H1 (cell line): ENCODE results near the gene FHIT. TPM values are rescaled to one million over a fixed set of nuclear protein-coding genes. Genes with fewer than 3 reads are reported as not detected.

Experiments used
- ATF2 ChIP-seq: IDR thresholded peaks from 2 replicates; pipeline ENCODE4 v1.6.1; 2012; ENCODE audit warnings: low read length, inconsistent platforms
- BCL11A ChIP-seq, 2 experiments: IDR thresholded peaks; one replicate each; pipeline ENCODE4 v1.6.1; 2011; ENCODE audit warnings: low read depth in 2 of 2, low read length in 2 of 2, mild to moderate bottlenecking in 2 of 2
- CTCF ChIP-seq, 3 experiments: IDR thresholded peaks; 1 replicate in 2 of 3; 2 replicates in 1 of 3; pipeline versions ENCODE4 v1.5.1 to v1.6.1; 2011; ENCODE audit warnings: low read length in 3 of 3, mild to moderate bottlenecking in 3 of 3, inconsistent platforms in 2 of 3, low read depth in 1 of 3, moderate library complexity in 1 of 3; ENCODE audit not compliant: insufficient read depth in 1 of 3; ENCODE audit errors: control extremely low read depth in 1 of 3
- HDAC2 ChIP-seq, 2 experiments: fragments of 300-600 bp in 1 of 2; sonication (generic) in 1 of 2; IDR thresholded peaks; 2 replicates each; pipeline ENCODE4 v1.6.1; 2011 to 2012; ENCODE audit warnings: low read depth in 2 of 2, low read length in 2 of 2, mild to moderate bottlenecking in 2 of 2, moderate library complexity in 2 of 2, borderline replicate concordance in 1 of 2, inconsistent platforms in 1 of 2
- KDM1A ChIP-seq: fragments of 200-600, 300-600 bp; sonication (generic); IDR thresholded peaks from 2 replicates; pipeline ENCODE4 v1.7.1; 2016; ENCODE audit warnings: mild to moderate bottlenecking, low read length, borderline replicate concordance
- POLR2AphosphoS5 ChIP-seq: IDR thresholded peaks from 2 replicates; pipeline ENCODE4 v1.6.1; 2011; ENCODE audit warnings: low read depth, low read length
- RAD21 ChIP-seq, 2 experiments: IDR thresholded peaks in 1 of 2; conservative IDR thresholded peaks in 1 of 2; 2 replicates each; pipeline ENCODE4 v1.6.1; 2011; ENCODE audit warnings: low read depth in 2 of 2, low read length in 2 of 2, improper control_type of control experiment in 1 of 2, inconsistent platforms in 1 of 2, mild to moderate bottlenecking in 1 of 2, moderate library complexity in 1 of 2
- polyA plus RNA-seq, 7 experiments: library from polyadenylated mRNA; depleted of rRNA in 3 of 7; stranded (reverse) in 5 of 7; unstranded in 2 of 7; fragments of >200 nt in 5 of 7; fragments of 200-250 nt in 2 of 7; gene quantifications; 1 replicate in 5 of 7; 2 replicates in 1 of 7; 4 replicates in 1 of 7; pipeline versions ENCODE4 v1.2.1 to v1.2.3, GENCODE V29; 2011 to 2013; ENCODE audit warnings: missing spikeins in 2 of 7, mixed read lengths in 2 of 7
- total RNA-seq: library from RNA; stranded (reverse); fragmentation: NEBNext Ultra II Directional; extraction: Animal tissue kit (Norgen Biotek cat#: 25700); gene quantifications from 2 replicates; pipeline ENCODE4 v1.2.1, GENCODE V29; 2021

FHIT gene
- total and polyA plus RNA-seq, 2 of the 8 experiments (the other 6 are each of a cell fraction or from before 2014, with no cell fraction given), result 1.2 to 3.2 TPM

GRCh38 chr3:59879031-59879581 is 1372.1 kb downstream of the FHIT start (continued):
- no peak for TF ChIP-seq CTCF (IDR thresholded peaks at IDR 0.05; ENCODE audit: control extremely low read depth in 1 of 3, insufficient read depth in 1 of 3, low read depth in 1 of 3, low read length in 3 of 3)
- TF ChIP-seq POLR2AphosphoS5, result no peak
- no peak for TF ChIP-seq KDM1A
- TF ChIP-seq BCL11A (IDR thresholded peaks at IDR 0.05; ENCODE audit: low read depth in 2 of 2, low read length in 2 of 2), result no peak
- no peak for TF ChIP-seq ATF2
- no peak for TF ChIP-seq RAD21 (IDR thresholded peaks at IDR 0.05 in 1 of 2, conservative IDR thresholded peaks at IDR 0.05 in 1 of 2; ENCODE audit: low read depth in 2 of 2, low read length in 2 of 2)
- no peak for TF ChIP-seq HDAC2 (IDR thresholded peaks at IDR 0.05; ENCODE audit: borderline replicate concordance in 1 of 2, low read depth in 2 of 2, low read length in 2 of 2)
